ENCODE results near the gene PLAC1.

GRCh38 chrX:134636851-134637250, 21.4 kb downstream of the PLAC1 start:
- TF ChIP-seq, protein P1, sequence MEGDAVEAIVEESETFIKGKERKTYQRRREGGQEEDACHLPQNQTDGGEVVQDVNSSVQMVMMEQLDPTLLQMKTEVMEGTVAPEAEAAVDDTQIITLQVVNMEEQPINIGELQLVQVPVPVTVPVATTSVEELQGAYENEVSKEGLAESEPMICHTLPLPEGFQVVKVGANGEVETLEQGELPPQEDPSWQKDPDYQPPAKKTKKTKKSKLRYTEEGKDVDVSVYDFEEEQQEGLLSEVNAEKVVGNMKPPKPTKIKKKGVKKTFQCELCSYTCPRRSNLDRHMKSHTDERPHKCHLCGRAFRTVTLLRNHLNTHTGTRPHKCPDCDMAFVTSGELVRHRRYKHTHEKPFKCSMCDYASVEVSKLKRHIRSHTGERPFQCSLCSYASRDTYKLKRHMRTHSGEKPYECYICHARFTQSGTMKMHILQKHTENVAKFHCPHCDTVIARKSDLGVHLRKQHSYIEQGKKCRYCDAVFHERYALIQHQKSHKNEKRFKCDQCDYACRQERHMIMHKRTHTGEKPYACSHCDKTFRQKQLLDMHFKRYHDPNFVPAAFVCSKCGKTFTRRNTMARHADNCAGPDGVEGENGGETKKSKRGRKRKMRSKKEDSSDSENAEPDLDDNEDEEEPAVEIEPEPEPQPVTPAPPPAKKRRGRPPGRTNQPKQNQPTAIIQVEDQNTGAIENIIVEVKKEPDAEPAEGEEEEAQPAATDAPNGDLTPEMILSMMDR (IDR thresholded peaks at IDR 0.05): no peak
- no peak for TF ChIP-seq POLR2A (IDR thresholded peaks at IDR 0.05)

Measured in uterus (tissue), 2 donors.